ENCODE data around the gene TAS2R19.

DNA sequence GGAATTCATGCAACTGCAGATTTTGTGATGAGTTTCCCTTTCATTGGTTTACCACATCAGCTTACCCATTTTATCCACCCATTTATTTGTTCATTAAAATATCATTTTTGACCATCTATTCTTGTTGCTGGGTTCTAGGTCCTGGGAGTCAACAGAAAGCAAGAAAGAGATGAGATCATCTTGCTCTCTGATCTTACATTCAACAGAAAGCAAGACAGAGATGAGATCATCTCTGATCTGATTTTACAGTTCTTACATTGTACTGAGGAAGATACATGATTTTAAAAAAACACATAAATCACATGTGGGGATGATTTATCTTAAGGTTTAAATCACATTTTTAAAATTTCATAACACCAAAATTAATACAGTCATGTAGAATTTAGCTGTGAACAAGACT, 37.4 kb upstream of the TAS2R19 start:
- TF ChIP-seq, protein P1, sequence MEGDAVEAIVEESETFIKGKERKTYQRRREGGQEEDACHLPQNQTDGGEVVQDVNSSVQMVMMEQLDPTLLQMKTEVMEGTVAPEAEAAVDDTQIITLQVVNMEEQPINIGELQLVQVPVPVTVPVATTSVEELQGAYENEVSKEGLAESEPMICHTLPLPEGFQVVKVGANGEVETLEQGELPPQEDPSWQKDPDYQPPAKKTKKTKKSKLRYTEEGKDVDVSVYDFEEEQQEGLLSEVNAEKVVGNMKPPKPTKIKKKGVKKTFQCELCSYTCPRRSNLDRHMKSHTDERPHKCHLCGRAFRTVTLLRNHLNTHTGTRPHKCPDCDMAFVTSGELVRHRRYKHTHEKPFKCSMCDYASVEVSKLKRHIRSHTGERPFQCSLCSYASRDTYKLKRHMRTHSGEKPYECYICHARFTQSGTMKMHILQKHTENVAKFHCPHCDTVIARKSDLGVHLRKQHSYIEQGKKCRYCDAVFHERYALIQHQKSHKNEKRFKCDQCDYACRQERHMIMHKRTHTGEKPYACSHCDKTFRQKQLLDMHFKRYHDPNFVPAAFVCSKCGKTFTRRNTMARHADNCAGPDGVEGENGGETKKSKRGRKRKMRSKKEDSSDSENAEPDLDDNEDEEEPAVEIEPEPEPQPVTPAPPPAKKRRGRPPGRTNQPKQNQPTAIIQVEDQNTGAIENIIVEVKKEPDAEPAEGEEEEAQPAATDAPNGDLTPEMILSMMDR (IDR thresholded peaks at IDR 0.05; ENCODE audit: low read length), result no peak
- TF ChIP-seq EZH2phosphoT487 (IDR thresholded peaks at IDR 0.05; ENCODE audit: low read length), result no peak
